Stimulated activated CD8-positive, alpha-beta memory T cell treated with anti-CD3 and anti-CD28 coated beads, Interleukin-7, amount 100 ng/mL, for 48 hours (primary cell): Measurements from ENCODE around the gene GABRB1.
"Not testable (repeated sequence)": the region's sequence is repeated elsewhere in the genome, so short reads cannot be mapped to it uniquely, and the experiment has no call there.

Experiments
- DNase-seq, 2 donors: peaks; one replicate each; pipeline ENCODE4 v3.0.0-alpha.2; 2020; ENCODE audit warnings: low read depth in 1 of 2; ENCODE audit errors: extremely low read depth in 1 of 2

Gene GABRB1

DNA sequence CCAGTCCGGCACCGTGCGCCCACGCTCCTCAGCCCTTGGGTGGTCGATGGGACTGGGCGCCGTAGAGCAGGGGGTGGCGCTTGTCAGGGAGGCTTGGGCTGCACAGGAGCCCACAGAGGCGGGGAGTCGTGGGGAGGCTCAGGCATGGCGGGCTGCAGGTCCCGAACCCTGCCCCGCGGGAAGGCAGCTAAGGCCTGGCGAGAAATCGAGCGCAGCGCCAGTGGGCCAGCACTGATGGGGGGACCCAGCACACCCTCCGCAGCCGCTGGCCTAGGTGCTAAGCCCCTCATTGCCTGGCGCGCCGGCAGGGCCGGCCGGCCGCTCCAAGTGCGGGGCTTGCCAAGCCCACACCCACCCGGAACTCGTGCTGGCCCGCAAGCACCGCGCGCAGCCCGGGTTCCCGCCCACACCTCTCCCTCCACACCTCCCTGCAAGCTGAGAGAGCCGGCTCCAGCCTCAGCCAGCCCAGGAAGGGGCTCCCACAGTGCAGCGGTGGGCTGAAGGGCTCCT is 346.7 kb downstream of the GABRB1 start:
- not testable (repeated sequence) for DNase-seq

GRCh38 chr4:47381172-47381571 is 349.8 kb downstream of the GABRB1 start:
- no peak for DNase-seq

- no peak for DNase-seq
Measured at GRCh38 chr4:47382846-47383360, 351.5 kb downstream of the GABRB1 start.

- DNase-seq, result no peak
Measured at GRCh38 chr4:47383829-47384427, 352.6 kb downstream of the GABRB1 start.

- no peak for DNase-seq
Measured at GRCh38 chr4:47386146-47386545, 354.8 kb downstream of the GABRB1 start.

- DNase-seq, result no peak
Measured at GRCh38 chr4:47386561-47387235, 355.3 kb downstream of the GABRB1 start.

- no peak for DNase-seq
Measured at GRCh38 chr4:47390428-47391125, 359.2 kb downstream of the GABRB1 start.

- no peak for DNase-seq
Measured at GRCh38 chr4:47391256-47391655, 359.9 kb downstream of the GABRB1 start.

DNA sequence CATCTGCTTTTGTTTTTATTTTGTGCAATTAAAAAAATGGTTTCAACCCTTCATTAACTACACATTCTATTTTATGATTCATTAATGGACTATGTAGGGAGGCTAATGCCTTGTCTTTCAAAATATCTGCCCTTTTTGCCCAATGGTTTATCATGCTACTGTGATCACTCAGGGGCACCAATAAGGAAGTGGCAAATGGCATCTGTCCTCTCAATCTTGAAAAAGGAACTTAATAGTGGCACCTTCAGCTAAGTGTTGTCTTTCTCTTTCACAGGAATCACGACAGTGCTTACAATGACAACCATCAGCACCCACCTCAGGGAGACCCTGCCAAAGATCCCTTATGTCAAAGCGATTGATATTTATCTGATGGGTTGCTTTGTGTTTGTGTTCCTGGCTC is 375.0 kb downstream of the GABRB1 start:
- no peak for DNase-seq

DNA sequence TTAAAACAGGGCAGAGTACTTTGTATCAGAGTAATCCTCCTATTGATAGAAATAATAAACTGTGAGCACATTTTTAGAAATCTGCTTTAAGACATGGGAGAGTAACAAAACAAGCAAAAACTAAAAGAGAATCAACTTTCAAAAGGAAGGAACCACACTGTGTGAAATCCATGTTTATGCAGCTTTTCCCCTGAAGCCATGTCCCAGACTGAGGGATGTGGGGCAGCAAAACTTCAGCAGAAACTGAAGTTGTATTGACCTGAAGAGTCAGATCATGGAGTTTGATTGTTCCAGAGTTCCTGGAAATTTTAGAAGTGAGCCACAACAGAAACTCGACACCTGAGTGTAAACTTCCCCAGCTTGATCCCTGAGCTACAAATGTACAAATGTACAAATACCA is 378.9 kb downstream of the GABRB1 start:
- DNase-seq, result no peak

DNA sequence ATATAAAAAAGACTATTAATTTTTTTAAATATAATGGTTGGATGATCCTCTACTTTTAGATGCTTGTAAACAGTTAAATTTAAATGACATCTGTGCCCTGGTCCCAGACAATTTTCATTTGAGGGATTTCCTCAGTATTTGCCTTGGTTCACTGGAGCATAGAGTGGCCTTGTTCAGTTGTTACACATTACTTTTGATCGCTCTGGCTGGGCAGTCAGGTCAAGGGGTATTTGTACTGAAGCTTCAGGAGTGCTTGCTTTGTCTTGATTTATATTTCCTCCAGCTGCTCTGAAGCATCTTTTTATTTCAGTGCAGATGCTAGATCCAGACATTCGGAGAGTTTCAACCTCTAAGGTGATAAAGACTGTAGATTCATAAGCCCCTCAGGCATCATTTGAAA is 382.2 kb downstream of the GABRB1 start:
- DNase-seq, result no peak

DNA sequence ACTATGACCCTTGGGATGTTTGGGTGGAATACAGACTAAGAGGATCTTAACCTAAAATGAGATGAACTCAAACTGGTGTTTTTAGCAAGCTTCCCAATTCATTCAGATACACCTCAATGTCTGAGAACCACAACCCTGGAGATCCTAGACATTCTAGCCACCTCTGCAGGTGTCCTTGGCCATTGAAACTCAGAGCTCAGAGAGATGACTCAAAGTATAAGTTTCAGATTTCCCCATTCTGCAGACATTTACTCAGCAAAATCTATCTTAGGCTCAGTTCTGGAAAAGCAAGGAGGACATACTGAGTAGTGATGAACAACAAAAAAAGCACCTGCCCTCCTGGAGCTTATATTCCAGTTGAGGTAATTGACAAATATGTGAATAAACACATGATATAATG is 384.4 kb downstream of the GABRB1 start:
- no peak for DNase-seq

DNA sequence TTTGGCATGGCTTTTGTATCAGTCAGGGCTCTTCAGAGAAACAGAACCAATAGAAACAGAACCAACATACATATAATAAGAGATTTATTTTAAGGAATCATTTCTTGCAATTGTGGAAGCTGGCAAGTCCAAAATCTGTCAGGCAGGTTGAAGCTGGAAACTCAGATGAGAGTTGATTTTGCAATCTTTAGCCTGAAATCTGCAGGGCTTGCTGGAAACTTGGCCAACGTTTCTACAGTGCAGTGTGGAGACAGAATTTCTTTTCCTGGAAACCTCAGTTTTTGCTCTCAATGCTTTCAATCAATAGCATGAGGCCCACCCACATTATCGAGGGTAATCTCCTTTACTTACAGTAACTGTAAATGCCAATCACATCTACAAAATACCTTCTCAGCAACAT is 386.8 kb downstream of the GABRB1 start:
- DNase-seq, result no peak

DNA sequence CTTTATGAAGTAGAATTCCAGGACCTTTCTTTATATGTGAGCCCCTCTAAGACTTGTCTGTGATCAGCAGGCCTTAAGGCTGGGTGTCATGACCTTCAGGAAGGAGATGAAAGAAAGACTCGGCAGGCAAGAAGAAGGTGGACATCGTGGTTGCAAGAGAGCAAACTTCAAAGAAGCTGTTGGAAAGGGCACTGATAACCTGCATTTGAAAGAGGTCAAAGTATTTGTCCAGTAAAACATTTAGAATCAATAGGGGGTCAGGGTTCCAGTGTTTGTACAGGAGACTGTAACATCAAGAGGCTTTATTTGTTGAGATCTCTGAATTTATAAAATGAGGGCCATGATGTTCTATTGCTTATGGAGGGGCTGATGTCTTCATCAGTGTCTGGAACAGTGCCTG is 387.9 kb downstream of the GABRB1 start:
- DNase-seq, result no peak

DNA sequence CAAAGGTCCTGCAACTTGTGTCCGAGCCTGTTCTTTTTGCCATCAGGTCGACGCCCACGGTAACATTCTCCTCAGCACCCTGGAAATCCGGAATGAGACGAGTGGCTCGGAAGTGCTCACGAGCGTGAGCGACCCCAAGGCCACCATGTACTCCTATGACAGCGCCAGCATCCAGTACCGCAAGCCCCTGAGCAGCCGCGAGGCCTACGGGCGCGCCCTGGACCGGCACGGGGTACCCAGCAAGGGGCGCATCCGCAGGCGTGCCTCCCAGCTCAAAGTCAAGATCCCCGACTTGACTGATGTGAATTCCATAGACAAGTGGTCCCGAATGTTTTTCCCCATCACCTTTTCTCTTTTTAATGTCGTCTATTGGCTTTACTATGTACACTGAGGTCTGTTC is 394.3 kb downstream of the GABRB1 start:
- DNase-seq, result no peak

DNA sequence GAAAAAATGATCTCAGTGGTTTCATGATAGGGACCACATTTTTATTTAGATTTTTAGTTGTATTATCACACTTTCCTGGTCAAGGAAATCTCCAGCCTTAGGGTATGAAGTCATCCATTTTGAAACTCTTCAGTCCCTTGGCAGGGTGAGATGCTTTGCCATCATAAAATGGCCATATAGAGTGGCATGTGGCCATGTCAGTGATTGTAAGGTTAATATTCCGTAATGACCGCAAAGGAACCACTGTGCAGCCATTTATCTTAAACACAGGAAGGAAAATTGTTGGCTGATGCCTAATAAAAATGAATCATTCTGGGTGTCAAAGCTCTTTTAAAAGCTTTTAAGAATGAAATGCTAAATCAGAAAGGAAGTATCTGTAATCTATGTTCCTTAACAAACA is 396.6 kb downstream of the GABRB1 start:
- DNase-seq, result no peak

DNA sequence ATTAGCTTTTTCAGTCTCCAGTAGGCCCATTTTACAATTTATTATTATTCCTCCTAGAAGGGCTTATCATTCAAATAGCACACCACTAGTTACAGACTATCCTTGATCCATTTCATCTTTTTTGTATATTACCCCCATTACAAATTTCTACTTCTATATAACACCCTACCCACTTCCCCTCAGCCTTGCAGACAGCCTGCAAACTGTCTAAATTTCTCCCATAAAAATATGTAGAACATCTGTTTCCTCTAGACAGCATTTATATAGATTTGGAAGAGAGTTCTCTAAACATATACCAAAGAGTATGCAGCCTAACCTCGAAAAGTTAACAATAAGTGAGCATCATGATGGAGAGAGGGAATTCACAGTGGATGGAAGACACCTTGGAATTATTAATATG is 401.4 kb downstream of the GABRB1 start:
- no peak for DNase-seq

- DNase-seq, result no peak
Measured at GRCh38 chr4:47434931-47435330, 403.6 kb downstream of the GABRB1 start.

GRCh38 chr4:47442980-47443379 is 411.6 kb downstream of the GABRB1 start:
- no peak for DNase-seq

DNA sequence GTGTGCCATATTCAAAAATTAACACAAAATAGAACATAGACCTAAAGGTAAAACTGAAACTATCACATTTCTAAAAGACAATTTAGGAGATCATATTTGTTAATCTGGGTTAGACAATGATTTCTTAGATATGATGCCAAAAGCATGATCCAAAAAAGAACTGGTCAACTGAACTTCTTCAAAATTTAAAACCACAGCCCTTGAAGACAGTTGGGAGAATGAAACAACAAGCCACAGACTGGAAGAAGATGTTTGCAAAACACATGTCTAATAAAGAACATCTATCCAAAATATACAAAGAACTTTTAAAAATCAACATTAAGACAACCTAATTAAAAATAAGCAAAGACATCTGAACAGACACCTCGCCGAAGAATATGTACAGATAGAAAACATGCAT is 412.7 kb downstream of the GABRB1 start:
- DNase-seq, result no peak

GRCh38 chr4:47451657-47452056 is 420.3 kb downstream of the GABRB1 start:
- no peak for DNase-seq

DNA sequence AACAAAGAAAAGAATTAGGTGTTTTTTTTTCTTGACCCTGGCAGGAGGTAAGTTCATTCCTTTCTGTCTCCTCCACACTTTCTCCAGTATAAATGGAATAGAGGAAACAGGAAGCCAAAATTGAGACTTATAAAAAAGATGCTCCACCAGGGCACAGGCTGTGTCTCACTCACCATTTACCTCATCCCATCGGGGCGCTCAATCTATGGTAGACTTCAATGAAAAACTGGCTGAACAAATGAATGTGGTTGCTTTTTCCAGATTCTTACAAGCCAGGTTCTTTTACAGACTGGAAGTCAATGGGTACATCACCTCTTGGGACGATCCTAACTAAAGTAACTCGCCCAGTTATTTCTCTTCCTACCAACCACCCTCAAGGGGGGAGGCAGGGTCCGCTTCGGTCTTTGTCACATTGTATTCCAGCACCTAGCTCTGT is 431.4 kb downstream of the GABRB1 start:
- no peak for DNase-seq
